Measurements from ENCODE around the gene CLCN4. TPM values are rescaled to one million over a fixed set of nuclear protein-coding genes. Genes with fewer than 3 reads are reported as not detected.

Gene CLCN4
- total RNA-seq, 1 donor from 2014 or later: 1.2 TPM

DNA sequence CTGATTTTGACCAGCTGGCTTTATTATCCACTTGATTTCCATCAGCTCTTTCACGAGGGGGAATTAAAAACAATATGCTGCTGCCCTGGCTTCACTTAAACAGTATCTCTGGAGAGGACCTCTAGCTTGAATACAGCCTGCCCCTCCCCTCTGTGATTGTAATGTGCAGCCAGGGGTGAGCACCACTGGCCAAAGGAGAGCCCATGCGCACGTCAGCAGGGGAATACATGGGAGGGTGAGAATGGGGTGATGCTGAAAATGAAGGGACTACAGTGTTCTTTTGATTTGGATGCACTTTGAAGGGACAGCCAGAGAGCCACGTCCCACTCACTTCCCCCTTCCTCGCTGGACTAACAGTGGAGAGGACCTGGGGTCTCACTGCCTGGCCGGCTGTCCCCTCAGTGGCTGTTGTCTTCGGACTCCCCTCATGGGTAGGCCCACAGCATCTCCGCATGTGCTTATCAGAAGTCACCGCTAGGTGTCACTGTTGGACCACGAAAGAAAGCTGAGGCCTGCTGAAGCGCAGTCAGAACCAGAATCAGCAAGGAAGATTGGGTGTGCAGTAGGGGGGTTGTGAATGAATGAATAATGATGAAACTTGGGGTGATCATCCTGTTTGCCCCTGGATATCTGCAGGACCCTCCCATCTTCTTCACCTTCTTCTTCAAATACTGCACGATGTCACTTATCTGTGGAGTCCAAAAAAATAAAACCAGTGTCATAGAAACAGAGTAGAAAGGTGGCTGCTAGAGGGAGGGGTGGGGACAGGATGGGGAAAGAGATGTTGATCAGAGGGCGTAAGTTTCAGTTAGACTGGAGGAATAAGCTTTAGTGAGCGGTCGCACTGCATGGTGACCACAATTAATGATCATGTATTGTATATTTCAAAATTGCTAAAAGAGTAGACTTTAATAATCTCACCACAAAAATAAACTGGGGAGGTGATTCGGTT is 32.8 kb downstream of the CLCN4 start:
- no peak overlapping the region for H3K27ac ChIP-seq
- TF ChIP-seq POLR2AphosphoS5 (IDR thresholded peaks at IDR 0.05; ENCODE audit: insufficient read depth in 1 of 2, low read depth in 1 of 2) (no peak), POLR2A (IDR thresholded peaks at IDR 0.05) (no peak)
- TF ChIP-seq, protein P1, sequence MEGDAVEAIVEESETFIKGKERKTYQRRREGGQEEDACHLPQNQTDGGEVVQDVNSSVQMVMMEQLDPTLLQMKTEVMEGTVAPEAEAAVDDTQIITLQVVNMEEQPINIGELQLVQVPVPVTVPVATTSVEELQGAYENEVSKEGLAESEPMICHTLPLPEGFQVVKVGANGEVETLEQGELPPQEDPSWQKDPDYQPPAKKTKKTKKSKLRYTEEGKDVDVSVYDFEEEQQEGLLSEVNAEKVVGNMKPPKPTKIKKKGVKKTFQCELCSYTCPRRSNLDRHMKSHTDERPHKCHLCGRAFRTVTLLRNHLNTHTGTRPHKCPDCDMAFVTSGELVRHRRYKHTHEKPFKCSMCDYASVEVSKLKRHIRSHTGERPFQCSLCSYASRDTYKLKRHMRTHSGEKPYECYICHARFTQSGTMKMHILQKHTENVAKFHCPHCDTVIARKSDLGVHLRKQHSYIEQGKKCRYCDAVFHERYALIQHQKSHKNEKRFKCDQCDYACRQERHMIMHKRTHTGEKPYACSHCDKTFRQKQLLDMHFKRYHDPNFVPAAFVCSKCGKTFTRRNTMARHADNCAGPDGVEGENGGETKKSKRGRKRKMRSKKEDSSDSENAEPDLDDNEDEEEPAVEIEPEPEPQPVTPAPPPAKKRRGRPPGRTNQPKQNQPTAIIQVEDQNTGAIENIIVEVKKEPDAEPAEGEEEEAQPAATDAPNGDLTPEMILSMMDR (IDR thresholded peaks at IDR 0.05): peak; percentile 66 to 75 (median 73)
- H3K4me1 ChIP-seq: no peaks in the 10 kb centered on the region
- intact Hi-C loops (cut with DNase I): loop anchor here (10.0 kb wide), 2 partner anchors 445 to 535 kb away; no protein-coding TSS in a partner anchor
- H3K9me3 ChIP-seq: no peaks in the 10 kb centered on the region
- no peak overlapping the region for H3K4me3 ChIP-seq
- no peak for DNase-seq (ENCODE audit: extremely low spot score in 2 of 2)
- no peaks in the 10 kb centered on the region for H3K36me3 ChIP-seq
- no peaks in the 10 kb centered on the region for H3K27me3 ChIP-seq

DNA sequence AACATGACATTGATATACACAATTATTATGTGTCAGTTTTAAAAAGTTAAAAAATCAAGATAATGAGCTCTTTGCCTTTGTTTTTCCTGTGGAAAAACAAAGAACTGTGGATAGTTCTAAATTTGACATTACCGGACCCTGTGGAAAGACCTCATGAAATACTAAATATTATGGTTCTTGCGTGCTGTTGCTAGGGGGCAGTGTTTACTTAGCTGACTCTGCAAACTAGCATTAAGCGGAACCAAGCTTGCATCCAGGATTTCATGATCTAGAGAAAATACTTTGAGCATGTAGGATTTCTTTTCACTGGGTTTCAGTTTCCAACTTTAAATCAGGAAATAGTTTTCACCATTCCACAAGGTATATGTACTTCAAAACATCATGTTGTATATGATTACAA is 33.6 kb downstream of the CLCN4 start:
- no peaks in the 10 kb centered on the region for H3K36me3 ChIP-seq

DNA sequence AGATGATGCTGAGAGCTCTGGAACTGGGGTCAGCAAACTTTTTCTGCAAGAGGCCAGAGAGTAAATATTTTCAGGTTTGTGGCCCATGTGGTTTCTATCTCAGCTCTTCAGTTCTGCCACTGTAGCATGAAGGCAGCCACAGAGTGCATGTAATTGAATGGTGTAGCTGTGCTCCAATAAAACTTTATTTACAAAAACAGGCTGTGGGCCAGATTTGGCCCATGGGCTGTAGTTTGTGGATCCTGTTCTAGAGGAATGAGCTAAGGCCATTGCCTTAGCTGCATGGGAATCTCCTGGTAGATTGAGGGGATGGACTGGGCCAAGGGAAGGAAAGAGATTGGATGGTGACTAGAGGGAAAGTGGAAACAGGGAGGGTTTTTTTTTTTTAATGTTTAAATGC is 36.8 kb downstream of the CLCN4 start:
- no peak overlapping the region for H3K4me3 ChIP-seq
- H3K36me3 ChIP-seq: no peaks in the 10 kb centered on the region
- TF ChIP-seq POLR2AphosphoS5 (IDR thresholded peaks at IDR 0.05; ENCODE audit: insufficient read depth in 1 of 2, low read depth in 1 of 2) (no peak), POLR2A (IDR thresholded peaks at IDR 0.05) (no peak)
- TF ChIP-seq, protein P1 (IDR thresholded peaks at IDR 0.05): no peak
- no peaks in the 10 kb centered on the region for H3K9me3 ChIP-seq
- H3K4me1 ChIP-seq: no peaks in the 10 kb centered on the region
- no peak for DNase-seq (ENCODE audit: extremely low spot score in 2 of 2)
- no peaks in the 10 kb centered on the region for H3K27me3 ChIP-seq
- intact Hi-C loops (cut with DNase I): no loop called here
- no peak overlapping the region for H3K27ac ChIP-seq

More for the DNA sequence above, 33.6 kb downstream of the CLCN4 start:
- intact Hi-C loops (cut with DNase I): no loop called here
- no peak for DNase-seq (ENCODE audit: extremely low spot score in 2 of 2)
- H3K4me3 ChIP-seq: no peak overlapping the region
- no peaks in the 10 kb centered on the region for H3K4me1 ChIP-seq
- H3K27ac ChIP-seq: no peak overlapping the region
- TF ChIP-seq, protein P1 (IDR thresholded peaks at IDR 0.05): peak; percentile 25 to 39 (median 37)
- TF ChIP-seq POLR2A (IDR thresholded peaks at IDR 0.05): no peak
- no peak for TF ChIP-seq POLR2AphosphoS5 (IDR thresholded peaks at IDR 0.05; ENCODE audit: insufficient read depth in 1 of 2, low read depth in 1 of 2)
- no peaks in the 10 kb centered on the region for H3K9me3 ChIP-seq
- H3K27me3 ChIP-seq: no peaks in the 10 kb centered on the region

DNA sequence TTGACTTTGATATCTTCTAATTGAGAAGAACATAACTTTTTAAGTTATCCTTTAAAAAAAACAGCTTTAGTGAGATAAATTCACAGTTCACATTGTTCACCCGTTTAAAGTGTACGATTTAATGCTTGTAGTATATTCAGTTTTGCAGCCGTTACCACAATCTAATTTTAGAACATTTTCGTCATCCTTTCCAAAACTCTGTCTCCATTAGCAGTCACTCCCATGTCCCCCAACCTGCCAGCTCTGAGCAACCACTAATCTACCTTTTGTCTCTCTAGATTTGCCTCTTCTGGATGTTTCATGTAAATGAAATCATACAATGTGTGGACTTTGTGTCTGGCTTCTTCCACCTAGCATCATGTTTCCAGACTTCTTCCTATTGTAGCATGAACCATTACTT is 38.6 kb downstream of the CLCN4 start:
- intact Hi-C loops (cut with DNase I): no loop called here
- no peaks in the 10 kb centered on the region for H3K9me3 ChIP-seq
- no peak for DNase-seq (ENCODE audit: extremely low spot score in 2 of 2)
- no peaks in the 10 kb centered on the region for H3K27me3 ChIP-seq
- no peak overlapping the region for H3K4me3 ChIP-seq
- TF ChIP-seq, protein P1 (IDR thresholded peaks at IDR 0.05): no peak
- TF ChIP-seq POLR2A (IDR thresholded peaks at IDR 0.05) (no peak), POLR2AphosphoS5 (IDR thresholded peaks at IDR 0.05; ENCODE audit: insufficient read depth in 1 of 2, low read depth in 1 of 2) (no peak)
- no peaks in the 10 kb centered on the region for H3K4me1 ChIP-seq
- no peaks in the 10 kb centered on the region for H3K36me3 ChIP-seq
- H3K27ac ChIP-seq: no peak overlapping the region

DNA sequence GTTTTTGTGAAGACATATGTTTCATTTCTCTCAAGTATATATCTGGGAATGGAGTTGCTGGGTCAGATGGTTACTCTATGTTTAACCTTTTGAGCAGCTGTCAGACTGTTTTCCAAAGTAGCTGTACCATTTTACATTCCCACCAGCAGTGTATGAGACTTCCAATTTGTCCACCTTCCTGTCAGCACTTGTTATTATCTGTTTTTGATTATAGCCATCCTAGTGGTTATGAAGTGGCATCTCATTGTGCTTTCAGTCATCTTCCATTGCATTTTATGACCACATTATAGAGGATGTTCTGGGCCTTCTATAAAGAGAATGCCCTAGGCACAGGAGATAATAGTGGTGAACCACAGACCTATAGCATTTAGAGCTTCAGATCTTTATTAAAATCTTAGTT is 39.2 kb downstream of the CLCN4 start:
- DNase-seq (ENCODE audit: extremely low spot score in 2 of 2): no peak
- Histone ChIP-seq H3K9me3 (no peaks in the 10 kb centered on the region), H3K36me3 (no peaks in the 10 kb centered on the region), H3K27me3 (no peaks in the 10 kb centered on the region), H3K4me1 (no peaks in the 10 kb centered on the region), H3K4me3 (no peak overlapping the region), H3K27ac (no peak overlapping the region)
- intact Hi-C loops (cut with DNase I): no loop called here
- TF ChIP-seq, protein P1 (IDR thresholded peaks at IDR 0.05): no peak
- TF ChIP-seq POLR2A (IDR thresholded peaks at IDR 0.05): no peak
- TF ChIP-seq POLR2AphosphoS5 (IDR thresholded peaks at IDR 0.05; ENCODE audit: insufficient read depth in 1 of 2, low read depth in 1 of 2): no peak

All from vagina (tissue), 2 donors.